Measurements from ENCODE around the gene RAB3IL1.
A peak's percentile ranks its signal among the peaks of the same experiment; 100 is the strongest.
"Not testable (repeated sequence)": the region's sequence is repeated elsewhere in the genome, so short reads cannot be mapped to it uniquely, and the experiment has no call there.

The RAB3IL1 gene, protein sequence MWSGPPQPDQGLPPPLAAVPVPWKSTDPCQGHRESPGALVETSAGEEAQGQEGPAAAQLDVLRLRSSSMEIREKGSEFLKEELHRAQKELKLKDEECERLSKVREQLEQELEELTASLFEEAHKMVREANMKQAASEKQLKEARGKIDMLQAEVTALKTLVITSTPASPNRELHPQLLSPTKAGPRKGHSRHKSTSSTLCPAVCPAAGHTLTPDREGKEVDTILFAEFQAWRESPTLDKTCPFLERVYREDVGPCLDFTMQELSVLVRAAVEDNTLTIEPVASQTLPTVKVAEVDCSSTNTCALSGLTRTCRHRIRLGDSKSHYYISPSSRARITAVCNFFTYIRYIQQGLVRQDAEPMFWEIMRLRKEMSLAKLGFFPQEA

DNA sequence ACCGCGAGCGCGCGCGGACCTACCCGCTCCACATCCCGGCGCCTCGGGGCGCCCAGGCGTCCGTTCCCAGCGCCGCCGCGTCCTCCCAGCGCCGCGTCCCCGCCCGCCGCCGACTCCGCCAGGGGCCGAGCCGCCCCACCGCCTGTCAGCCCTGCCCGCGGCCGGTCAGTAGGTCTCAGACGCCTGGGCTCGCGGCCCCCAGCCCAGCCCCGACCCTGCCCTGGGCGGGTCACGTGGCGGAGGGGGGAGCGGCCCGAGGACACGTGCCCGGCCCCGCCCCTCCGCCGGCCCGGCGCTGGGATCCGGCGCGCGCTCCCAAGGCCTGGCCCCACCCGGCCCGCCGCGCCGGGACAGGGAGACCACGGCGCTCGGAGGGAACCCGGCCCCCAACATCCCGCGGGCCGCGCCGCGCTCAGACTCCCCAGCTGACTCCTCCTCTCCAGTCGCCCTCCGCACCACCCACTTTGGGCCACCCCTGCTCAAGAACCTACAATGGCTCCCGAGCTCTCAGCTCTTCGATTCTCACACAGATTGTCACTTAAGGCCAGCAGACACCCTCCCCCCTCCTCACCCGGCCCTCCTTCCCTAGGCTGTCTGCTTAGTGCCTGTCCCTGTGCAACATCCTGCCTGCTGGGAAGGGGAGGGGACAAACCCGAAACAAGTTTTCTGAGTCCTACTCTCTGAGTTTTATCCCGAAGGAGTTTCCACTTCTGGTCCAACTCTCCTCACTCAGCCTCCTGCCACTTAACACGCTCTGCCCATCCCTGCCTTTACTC is at the start of gene RAB3IL1:
Gene RAB3IL1, minus strand, starts transcription at position 233 of the 776 bp plus-strand sequence. Its CDS starts 199 bp downstream, at position 34.
- no peak for DNase-seq

DNA sequence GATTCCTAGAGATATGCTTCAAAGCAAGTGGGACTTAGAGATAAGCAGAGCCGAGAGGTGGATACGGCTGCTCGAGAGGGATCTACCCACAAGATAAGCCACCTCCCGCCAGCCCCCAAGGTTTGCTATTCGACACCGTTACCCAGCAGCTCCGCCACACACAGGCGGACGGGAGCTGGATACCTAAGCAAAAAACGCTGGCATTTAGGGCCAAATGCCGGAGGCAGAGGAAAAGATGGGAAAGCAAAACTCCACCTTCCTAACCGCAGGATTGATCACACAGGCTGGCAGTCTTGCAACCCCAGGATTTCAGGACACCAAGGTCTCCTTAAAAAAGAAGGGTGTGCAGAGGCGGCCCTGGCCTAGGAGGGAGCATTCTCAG is 49.4 kb upstream of the RAB3IL1 start:
- DNase-seq, result peak; percentile 30

DNA sequence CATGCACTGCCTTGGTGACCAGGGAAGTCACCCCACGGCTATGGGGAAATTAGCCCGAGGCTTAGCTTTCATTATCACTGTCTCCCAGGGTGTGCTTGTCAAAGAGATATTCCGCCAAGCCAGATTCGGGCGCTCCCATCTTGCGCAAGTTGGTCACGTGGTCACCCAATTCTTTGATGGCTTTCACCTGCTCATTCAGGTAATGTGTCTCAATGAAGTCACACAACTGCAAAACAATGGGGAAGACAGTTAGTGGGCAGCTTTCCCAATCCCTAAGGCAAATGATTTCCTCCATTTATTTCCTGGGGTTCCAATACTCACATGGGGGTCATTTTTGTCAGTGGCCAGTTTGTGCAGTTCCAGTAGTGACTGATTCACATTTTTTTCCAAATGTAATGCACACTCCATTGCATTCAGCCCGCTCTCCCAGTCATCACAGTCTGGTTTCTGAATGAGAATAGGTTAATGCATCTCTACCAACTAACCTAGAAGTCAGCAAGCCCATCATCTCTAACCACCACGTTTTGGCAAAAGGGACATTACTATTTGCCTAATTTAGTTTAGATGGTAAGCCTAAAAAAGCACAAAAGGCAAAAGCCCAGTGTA is 47.4 kb upstream of the RAB3IL1 start:
- DNase-seq, result not testable (repeated sequence)

DNA sequence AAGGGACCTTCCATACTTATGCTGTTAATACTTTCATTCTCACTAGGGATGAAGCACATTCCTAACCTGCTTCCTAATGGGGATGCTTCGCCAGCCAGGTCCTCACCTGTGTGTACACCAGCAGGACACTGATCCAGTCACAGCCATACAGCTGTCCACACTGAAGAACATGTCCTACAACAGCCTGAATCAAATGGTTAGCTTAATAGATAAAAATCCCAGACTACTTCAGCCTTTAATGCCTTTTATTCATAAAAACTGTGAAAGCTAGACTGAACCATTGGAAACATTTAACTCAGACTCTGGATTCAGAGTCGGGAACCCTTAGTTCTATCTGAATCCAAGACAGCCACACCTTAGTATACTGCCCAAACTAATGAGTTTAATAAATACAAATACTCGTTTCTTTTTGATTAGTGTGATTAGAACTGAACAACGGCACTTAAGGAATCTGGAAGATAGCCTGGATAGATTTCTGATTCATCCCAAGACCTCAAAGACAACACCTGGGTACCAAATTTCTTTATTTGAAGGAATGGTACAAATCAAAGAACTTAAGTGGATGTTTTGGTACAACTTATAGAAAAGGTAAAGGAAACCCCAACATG is 46.8 kb upstream of the RAB3IL1 start:
- no peak for DNase-seq

DNA sequence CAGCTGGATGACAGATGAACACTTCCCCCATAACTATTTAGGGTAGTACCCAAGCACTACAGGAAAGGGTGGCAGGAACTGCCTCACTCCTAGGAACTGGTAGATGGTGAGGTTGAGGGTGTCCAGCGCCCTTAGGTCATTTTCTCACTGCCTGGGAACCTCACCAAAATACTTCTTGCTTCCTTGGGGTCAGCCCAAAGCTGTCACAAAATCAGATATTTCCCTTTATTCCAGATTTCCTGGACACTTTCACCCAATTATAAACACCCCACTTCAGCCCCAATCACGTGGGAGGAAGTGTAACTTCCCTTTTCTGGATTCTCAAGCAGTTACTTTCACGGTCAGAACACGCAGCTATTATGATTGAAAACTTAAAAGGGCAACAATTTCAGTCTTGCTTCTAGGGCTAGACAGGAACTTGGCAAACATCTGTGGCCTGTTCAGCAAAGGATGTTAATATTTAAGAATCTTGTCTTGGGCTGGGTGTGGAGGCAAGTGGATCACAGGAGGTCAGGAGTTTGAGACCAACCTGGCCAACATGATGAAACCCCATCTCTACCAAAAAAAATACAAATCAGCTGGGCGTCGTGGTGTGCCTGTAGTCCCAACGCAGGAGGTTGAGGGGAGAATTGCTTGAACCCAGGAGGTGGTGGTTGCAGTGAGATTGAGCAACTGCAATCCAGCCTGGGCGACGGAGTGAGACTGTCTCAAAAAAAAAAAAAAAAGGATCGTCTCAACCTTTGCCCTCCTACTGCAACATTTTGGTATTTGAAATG is 46.1 kb upstream of the RAB3IL1 start:
- peak; percentile 47 for DNase-seq

DNA sequence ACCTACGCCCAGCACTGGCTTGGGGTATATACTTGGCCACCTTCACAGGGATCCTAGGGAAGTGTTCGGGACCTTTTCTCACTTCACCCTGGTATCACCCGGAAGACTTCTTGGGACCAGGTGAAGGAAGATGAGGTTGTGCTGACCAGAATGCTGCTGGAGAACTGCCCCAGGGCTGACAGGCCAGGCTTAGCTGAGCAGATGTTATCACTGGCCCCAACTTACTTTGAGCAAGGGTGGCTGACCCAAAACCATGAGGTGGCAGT is 45.6 kb upstream of the RAB3IL1 start:
- DNase-seq, result no peak

DNA sequence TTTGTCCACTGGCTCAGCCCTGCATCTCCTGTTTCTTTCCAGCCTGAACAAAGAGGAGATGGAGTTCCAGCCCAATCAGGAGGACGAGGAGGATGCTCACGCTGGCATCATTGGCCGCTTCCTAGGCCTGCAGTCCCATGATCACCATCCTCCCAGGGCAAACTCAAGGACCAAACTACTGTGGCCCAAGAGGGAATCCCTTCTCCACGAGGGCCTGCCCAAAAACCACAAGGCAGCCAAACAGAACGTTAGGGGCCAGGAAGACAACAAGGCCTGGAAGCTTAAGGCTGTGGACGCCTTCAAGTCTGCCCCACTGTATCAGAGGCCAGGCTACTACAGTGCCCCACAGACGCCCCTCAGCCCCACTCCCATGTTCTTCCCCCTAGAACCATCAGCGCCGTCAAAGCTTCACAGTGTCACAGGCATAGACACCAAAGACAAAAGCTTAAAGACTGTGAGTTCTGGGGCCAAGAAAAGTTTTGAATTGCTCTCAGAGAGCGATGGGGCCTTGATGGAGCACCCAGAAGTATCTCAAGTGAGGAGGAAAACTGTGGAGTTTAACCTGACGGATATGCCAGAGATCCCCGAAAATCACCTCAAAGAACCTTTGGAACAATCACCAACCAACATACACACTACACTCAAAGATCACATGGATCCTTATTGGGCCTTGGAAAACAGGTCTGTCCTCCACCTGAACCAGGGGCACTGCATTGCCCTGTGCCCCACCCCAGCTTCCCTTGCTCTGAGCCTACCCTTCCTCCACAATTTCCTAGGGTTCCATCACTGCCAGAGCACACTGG is 45.0 kb upstream of the RAB3IL1 start:
- no peak for DNase-seq

DNA sequence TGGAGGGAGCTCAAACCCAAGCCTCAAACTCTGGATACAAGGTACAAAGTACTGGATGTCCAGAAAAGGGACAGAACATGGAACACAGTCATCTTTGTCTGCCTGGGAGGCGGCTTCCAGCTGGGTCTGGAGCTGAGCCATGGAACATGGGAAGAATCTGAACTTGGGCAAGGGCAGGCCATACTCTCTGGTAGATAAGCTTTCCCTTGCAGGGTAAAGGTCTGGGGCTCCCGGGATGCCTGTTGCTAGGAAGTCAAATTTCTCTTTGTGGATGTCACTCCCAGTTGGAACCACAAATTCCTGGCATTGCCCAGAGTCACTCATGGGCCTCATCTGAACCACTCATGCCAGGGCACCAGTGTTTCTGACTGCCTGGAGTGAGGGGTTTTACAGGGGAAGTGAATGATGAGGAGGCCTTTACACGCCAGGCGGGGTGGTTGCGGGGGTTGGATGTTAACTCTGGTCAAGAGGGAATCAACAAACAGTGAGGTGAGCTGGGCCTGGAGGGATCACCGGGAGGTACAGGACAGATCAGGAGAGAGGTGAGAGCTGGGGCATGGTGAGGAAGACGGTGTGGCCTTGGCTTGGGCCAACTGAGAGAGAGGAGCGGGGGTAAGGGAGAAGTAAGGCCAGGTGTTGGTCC is 44.3 kb upstream of the RAB3IL1 start:
- DNase-seq, result no peak

GRCh38 chr11:61960532-61960931 is 43.2 kb upstream of the RAB3IL1 start:
- DNase-seq, result no peak

DNA sequence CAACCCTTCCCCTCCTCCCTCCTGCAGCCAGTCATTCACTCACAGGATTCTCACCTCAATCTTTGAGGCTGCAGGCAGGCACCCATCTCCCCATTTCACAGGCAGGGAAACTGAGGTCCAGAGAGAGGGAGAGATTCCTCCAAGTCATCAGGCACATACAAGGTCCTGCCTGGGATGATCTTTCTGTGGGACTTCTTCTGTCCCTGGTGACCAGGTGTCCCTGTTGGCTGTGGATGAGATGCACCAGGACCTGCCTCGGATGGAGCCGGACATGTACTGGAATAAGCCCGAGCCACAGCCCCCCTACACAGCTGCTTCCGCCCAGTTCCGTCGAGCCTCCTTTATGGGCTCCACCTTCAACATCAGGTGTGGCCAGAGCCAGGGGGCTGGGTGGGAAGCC is 42.3 kb upstream of the RAB3IL1 start:
- no peak for DNase-seq

- DNase-seq, result no peak
These were observed 41.7 kb upstream of the RAB3IL1 start for GRCh38 chr11:61959114-61959513.

GRCh38 chr11:61958590-61958989 is 41.2 kb upstream of the RAB3IL1 start:
- DNase-seq, result no peak

- DNase-seq, result no peak
These were observed 39.8 kb upstream of the RAB3IL1 start for GRCh38 chr11:61957021-61957770.

DNA sequence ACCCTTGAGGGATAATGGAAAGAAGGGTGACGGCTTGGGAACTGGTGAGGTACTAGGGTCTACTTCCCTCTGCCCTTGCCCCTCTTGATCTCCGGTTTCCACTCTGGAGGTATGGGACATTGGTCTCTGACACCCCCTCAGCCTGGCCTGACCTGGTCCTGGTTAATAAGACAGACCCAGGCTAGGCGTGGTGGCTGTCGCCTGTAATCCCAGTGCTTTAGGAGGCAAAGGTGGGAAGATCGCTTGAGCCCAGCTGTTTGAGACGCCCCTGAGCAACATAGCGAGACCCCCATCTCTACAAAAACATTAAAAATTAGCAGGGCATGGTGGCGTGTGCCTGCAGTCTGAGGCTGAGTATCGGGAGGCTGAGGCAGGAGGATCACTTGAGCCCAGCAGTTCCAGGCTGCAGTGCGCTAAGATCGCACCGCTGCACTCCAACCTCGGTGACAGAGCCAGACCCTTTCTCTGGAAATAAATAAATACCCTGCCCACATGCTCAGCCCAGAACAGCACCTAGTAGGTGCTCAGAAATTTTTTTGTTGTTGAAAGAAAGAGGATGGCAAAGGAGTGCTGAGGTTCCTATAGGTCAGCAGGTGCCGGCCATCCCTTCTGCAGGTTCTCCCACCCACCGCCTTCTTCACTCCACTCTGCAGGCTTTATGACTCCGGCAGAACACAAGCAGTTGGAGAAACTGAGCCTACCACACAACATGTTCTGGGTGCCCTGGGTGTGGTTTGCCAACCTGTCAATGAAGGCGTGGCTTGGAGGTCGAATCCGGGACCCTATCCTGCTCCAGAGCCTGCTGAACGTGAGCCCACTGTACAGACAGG is 39.0 kb upstream of the RAB3IL1 start:
- no peak for DNase-seq

GRCh38 chr11:61955422-61956135 is 38.2 kb upstream of the RAB3IL1 start:
- no peak for DNase-seq

DNA sequence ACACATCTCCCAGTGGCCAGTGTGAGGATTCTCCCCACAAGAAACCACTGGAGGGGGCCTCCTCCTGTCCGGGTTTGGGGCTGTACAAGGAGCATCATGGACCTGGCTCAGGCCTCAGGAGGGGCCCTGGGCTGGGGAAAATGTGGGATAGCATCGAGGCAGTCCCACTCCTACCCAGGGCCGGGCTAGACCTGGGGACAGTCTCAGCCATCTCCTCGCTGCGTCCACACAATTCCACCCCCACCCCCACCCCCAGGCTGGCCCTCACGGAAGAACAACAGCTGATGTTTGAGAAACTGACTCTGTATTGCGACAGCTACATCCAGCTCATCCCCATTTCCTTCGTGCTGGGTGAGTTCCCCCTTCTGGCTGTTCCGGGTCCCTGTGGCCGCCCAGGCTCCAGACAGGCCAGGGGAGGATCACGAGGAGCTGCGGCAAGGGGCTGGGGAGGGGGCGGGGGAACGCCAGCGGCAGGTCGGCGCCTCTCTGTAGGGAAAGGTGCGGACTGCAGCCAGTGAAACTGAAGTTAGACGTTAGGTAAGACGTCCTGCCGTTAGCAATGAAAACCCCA is 37.6 kb upstream of the RAB3IL1 start:
- DNase-seq, result no peak

DNA sequence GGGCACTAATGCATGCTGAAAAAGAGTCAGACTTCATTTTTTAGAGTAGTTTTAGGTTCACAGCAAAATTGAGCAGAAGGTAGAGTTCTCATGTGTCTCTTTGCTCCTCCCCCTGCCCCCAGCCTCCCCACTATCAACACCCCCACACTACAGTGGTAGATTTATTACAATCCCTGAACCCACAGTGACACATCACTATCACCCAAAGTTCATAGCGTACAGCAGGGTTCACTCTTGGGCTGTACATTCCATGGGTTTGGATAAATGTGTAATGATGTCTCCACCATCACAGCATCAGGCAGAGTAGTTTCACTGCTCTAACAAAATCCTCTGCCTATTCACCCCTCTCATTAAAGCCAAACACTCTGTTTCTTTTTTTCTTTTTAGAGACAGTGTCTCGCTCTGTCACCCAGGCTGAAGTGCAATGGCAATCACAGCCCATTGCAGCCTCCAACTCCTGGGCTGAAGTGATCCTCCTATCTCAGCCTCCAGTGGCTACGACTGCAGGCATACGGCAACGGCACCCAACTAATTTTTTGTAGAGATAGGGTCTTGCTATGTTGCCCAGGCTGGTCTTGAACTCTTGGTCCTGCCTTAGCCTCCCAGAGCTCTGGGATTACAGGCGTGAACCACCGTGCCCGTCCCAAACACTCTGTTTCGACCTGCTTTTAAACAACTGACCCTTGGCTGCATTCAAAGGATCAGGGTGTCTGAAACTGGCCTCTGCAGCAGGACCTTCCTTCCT is 36.9 kb upstream of the RAB3IL1 start:
- no peak for DNase-seq

GRCh38 chr11:61953632-61954031 is 36.3 kb upstream of the RAB3IL1 start:
- not testable (repeated sequence) for DNase-seq

Measured in activated CD4-positive, alpha-beta T cell treated with anti-CD3 and anti-CD28 coated beads, Interleukin-2, amount 50 U/mL, for 16 hours (primary cell).